NB4 (cell line): ENCODE data around the gene KIF1A.

Source experiments
- CTCF ChIP-seq: IDR thresholded peaks from one replicate; pipeline ENCODE4 v1.5.1; 2012; ENCODE audit warnings: low read depth, low read length
- MAX ChIP-seq: IDR thresholded peaks from 2 replicates; pipeline ENCODE4 v1.6.1; 2011; ENCODE audit warnings: low read depth, low read length

- TF ChIP-seq CTCF (no peak), MAX (no peak)
Measured at GRCh38 chr2:240762971-240763370, 57.0 kb downstream of the KIF1A start.
